Measurements from ENCODE around the gene CKAP2L. TPM values are rescaled to one million over a fixed set of nuclear protein-coding genes. Genes with fewer than 3 reads are reported as not detected.
A peak's percentile ranks its signal among the peaks of the same experiment; 100 is the strongest.

Gene CKAP2L
- total and polyA plus RNA-seq, 10 of the 15 experiments (the other 5 are each of a cell fraction or from before 2014, with no cell fraction given) = 10.5 to 37.4 (median 20.2) TPM

- TF ChIP-seq RFX5 (IDR thresholded peaks at IDR 0.05; ENCODE audit: low read depth, low read length) = no peak
- TF ChIP-seq SUZ12 (IDR thresholded peaks at IDR 0.05; ENCODE audit: unreplicated experiment) = no peak
Measured at GRCh38 chr2:112783187-112783714, 18.8 kb upstream of the CKAP2L start (continued).

GRCh38 chr2:112782234-112782799 is 17.9 kb upstream of the CKAP2L start:
- H3K9ac ChIP-seq (ENCODE audit: control insufficient read depth, insufficient read depth, low read length) = no peak overlapping the region
- peak overlapping the region; percentile 62 for H3K27ac ChIP-seq (ENCODE audit: control insufficient read depth, insufficient read depth)
- no TSS peak for BruUV-seq (replicated peaks)
- peak overlapping the region; percentile 56 for H3K4me2 ChIP-seq (ENCODE audit: control insufficient read depth, insufficient read depth)
- in situ Hi-C loops (cut with MboI) (no loop called here), intact Hi-C loops (cut with micrococcal nuclease; ENCODE audit: unreplicated experiment) (loop anchor here (2.0 kb wide), 2 partner anchors 22 to 32 kb away; no protein-coding TSS in a partner anchor)
- H3K79me2 ChIP-seq (ENCODE audit: control insufficient read depth, insufficient read depth, low read length) = no peaks in the 10 kb centered on the region
- DNase-seq (ENCODE audit: low read depth, low spot score) (peak; percentile 66), ATAC-seq (peak; percentile 91), FAIRE-seq (peak; percentile 70)
- no peaks in the 10 kb centered on the region for H3K9me3 ChIP-seq (replicated peaks; ENCODE audit: control insufficient read depth, insufficient read depth, low read length)
- ChIA-PET SMC1A (ENCODE audit: uncharacterized antibody, unreplicated experiment) (interaction anchor here (0.5 to 6.3 kb wide), 29 partner anchors 10 to 121 kb away, joined by 3 to 57 read pairs (median 7); partner anchors contain the start of gene IL1B), CTCF (interaction anchor here (0.8 to 1.9 kb wide), 16 partner anchors 10 to 159 kb away, joined by 3 to 11 read pairs (median 5); partner anchors contain the start of gene CKAP2L), POLR2A (interaction anchor here (0.6 to 2.3 kb wide), 14 partner anchors 9 to 100 kb away, joined by 3 to 9 read pairs (median 4); partner anchors contain the start of gene CKAP2L), RAD21 (ENCODE audit: unreplicated experiment) (interaction anchor here (0.7 to 5.0 kb wide), 21 partner anchors 10 to 159 kb away, joined by 3 to 36 read pairs (median 4); no protein-coding TSS in a partner anchor)
- peaks cover 23% of the 10 kb centered on the region for H3K4me1 ChIP-seq (ENCODE audit: control insufficient read depth, insufficient read depth, low read length)
- H3K27me3 ChIP-seq (replicated peaks in 1 of 2; ENCODE audit: control insufficient read depth in 2 of 2, insufficient read depth in 2 of 2, low read length in 1 of 2) = no peaks in the 10 kb centered on the region
- H3K36me3 ChIP-seq (ENCODE audit: control insufficient read depth in 2 of 2, insufficient read depth in 2 of 2, low read length in 1 of 2) = no peaks in the 10 kb centered on the region
- WGBS (ENCODE audit: insufficient coverage, insufficient replicate concordance, low lambda C conversion rate, missing lambda C conversion rate) = 0% methylated on average over 3 of the region's 3 CpGs
- H4K20me1 ChIP-seq (ENCODE audit: control insufficient read depth, insufficient read depth) = no peaks in the 10 kb centered on the region
- peak overlapping the region; percentile 33 for H2AFZ ChIP-seq (ENCODE audit: control insufficient read depth, low read depth, low read length)
- H3K4me3 ChIP-seq = no peak overlapping the region
- TF ChIP-seq SREBF1 (IDR thresholded peaks at IDR 0.05; ENCODE audit: low read length) (no peak), CEBPZ (IDR thresholded peaks at IDR 0.05; ENCODE audit: low read depth, low read length) (no peak), ZSCAN29 (IDR thresholded peaks at IDR 0.05) (no peak), CBX3 (IDR thresholded peaks at IDR 0.05; ENCODE audit: borderline replicate concordance, low read depth) (no peak), BHLHE40 (IDR thresholded peaks at IDR 0.05; ENCODE audit: borderline replicate concordance in 1 of 2, low read depth in 2 of 2, low read length in 1 of 2) (peak; percentile 10 to 25; a peak in 1 of 4 replicates), RUNX3 (IDR thresholded peaks at IDR 0.05; ENCODE audit: low read length) (peak; percentile 69), E2F4 (IDR thresholded peaks at IDR 0.05; ENCODE audit: low read depth, low read length) (no peak), GATAD2B (conservative IDR thresholded peaks at IDR 0.05; ENCODE audit: low read depth) (peak; percentile 64; the same call in 1 of the 2 replicates), HCFC1 (IDR thresholded peaks at IDR 0.05; ENCODE audit: low read length) (no peak), TARDBP (IDR thresholded peaks at IDR 0.05; ENCODE audit: borderline replicate concordance) (no peak), TCF7 (IDR thresholded peaks at IDR 0.05; ENCODE audit: borderline replicate concordance) (no peak), NFXL1 (IDR thresholded peaks at IDR 0.05; ENCODE audit: borderline replicate concordance) (no peak), FOS (IDR thresholded peaks at IDR 0.05; ENCODE audit: borderline replicate concordance, extremely low read depth, insufficient read length) (no peak), PAX5 (IDR thresholded peaks at IDR 0.05; ENCODE audit: borderline replicate concordance, low read depth, low read length) (no peak), SUZ12 (IDR thresholded peaks at IDR 0.05; ENCODE audit: unreplicated experiment) (no peak), MYC (IDR thresholded peaks at IDR 0.05; ENCODE audit: insufficient read depth, insufficient read length, insufficient replicate concordance, low read length, severe bottlenecking) (no peak), SIX5 (IDR thresholded peaks at IDR 0.05; ENCODE audit: low read depth, low read length, severe bottlenecking) (no peak), JUND (IDR thresholded peaks at IDR 0.05; ENCODE audit: low read depth, low read length) (no peak)
